Pons (tissue), 1 donor: ENCODE measurements around the gene MLLT3.
A peak's percentile ranks its signal among the peaks of the same experiment; 100 is the strongest.
"Not testable (repeated sequence)": the region's sequence is repeated elsewhere in the genome, so short reads cannot be mapped to it uniquely, and the experiment has no call there.

ENCODE experiments used
- DNase-seq: peaks from one replicate; pipeline ENCODE4 v3.0.0-alpha.2; 2016; ENCODE audit warnings: low spot score

The MLLT3 gene

GRCh38 chr9:20622330-20623020 lies at the start of gene MLLT3:
Gene MLLT3, minus strand, starts transcription at chr9:20622499.
- peak; percentile 93 for DNase-seq

GRCh38 chr9:20671635-20672034 lies 49.3 kb upstream of the MLLT3 start:
- DNase-seq, result no peak

DNA sequence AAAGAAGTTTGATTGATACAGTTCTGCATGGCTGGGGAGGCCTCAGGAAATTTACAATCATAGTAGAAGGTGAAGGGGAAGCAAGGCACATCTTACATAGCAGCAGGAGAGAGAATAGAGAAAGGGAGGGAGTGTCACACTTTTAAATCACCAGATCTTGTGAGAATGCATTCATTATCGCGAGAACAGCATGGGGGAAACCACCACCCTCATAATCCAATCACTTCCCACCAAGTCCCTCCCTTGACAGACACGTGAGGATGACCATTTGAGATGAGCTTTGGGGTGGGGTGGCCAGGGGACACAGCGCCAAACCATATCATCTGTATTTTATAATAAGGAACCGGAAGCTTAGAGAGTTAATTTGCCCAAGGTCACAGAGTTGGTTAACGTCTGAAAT lies 48.1 kb upstream of the MLLT3 start:
- DNase-seq, result no peak

- DNase-seq, result no peak
These were observed 42.2 kb upstream of the MLLT3 start for GRCh38 chr9:20664501-20664900.

DNA sequence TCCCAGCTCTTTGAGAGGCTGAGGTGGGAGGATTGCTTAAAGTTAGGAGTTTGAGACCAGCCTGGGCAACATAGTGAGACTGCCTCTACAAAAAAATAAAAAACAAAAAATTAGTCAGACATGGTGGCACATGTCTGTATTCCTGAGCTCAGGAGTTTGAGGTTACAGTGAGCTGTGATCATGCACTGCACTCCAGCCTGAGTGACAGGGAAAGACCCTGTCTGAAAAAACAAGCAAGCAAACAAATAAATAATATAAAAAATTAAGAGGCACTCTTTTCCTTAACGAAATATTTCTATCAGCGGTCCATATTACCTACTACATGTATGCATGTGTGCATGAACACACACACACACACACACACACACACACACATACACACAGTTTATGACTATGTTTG lies 40.8 kb upstream of the MLLT3 start:
- no peak for DNase-seq

GRCh38 chr9:20662156-20662555 lies 39.9 kb upstream of the MLLT3 start:
- DNase-seq, result no peak

- DNase-seq, result no peak
These were observed 37.2 kb upstream of the MLLT3 start for GRCh38 chr9:20659474-20659967.

GRCh38 chr9:20658677-20659473 lies 36.6 kb upstream of the MLLT3 start:
- DNase-seq, result no peak

GRCh38 chr9:20658246-20658667 lies 36.0 kb upstream of the MLLT3 start:
- not testable (repeated sequence) for DNase-seq

DNA sequence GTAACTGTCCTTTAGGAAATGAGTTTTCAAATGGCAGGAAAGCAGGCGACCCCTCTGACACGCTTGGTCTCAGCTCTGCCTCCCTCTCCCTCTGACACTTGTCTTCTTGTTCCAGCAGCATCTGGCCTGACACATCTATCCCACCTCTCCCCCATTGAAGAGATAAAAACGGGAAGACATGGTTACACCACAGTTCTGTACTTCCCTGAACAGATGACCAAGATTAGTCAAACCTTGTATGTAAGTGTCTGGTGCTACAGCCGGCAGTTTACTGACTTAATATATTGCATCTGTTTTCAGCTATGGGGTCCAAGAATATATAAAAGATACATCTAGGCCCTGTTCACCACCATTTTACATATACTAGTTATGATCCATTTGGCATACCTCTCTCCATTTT lies 29.6 kb upstream of the MLLT3 start:
- DNase-seq, result no peak

DNA sequence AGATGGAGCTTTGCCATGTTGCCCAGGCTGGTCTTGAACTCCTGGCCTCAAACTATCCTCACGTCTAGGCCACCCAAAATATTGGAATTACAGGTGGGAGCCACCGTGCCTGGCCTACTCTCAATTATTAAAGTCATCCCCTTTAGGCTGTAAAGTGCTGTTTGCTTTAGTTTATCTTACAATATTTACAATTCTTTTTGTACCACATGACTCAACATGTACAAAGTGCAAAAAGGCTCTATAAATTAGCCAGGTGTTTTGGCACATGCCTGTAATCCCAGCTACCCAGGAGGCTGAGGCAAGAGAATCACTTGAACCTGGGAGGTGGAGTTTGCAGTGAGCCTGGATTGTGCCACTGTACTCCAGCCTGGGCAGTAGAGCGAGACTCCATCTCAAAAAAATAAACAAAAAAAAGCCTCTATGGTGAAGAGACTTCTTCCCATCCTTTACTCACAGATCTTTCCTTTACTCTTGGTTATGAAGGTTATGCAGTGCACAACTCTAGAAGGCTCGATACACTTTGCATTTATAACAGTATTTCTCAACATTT lies 28.5 kb upstream of the MLLT3 start:
- no peak for DNase-seq

GRCh38 chr9:20650313-20650712 lies 28.0 kb upstream of the MLLT3 start:
- DNase-seq, result no peak

DNA sequence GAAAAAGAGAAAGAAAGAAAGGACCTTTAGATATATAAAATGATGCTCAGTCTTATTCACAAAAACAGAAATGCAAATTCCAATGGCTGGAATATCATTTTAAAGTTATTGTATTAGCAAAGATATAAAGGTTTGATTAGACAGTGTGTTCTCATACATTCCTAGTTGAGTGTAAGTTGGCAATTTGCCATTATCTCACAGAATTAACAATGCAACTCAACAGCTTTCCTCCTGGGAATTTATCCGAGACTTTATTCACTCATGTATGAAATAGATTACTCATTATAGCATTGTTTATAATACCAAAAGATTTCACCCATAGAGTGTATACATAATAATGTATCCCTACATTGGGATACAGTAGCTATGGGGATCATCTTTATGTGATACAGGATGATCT lies 27.1 kb upstream of the MLLT3 start:
- DNase-seq, result no peak

GRCh38 chr9:20646656-20647055 lies 24.4 kb upstream of the MLLT3 start:
- no peak for DNase-seq

DNA sequence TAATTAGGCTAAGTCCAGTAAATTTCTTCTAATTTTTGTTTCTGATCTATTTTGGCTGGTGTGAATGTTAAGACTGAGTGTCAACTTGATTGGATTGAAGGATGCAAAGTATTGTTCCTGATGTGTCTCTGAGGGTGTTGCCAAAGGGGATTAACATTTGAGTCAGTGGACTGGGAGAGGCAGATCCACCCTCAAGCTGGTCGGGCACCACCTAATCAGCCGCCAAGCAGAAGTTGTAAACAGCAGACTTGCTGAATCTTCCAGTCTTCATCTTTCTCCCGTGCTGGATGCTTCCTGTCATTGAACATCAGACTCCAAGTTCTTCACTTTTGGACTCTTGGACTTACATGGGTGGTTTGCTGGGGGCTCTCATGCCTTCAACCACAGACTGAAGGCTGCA lies 21.4 kb upstream of the MLLT3 start:
- no peak for DNase-seq

- DNase-seq, result no peak
These were observed 19.7 kb upstream of the MLLT3 start for GRCh38 chr9:20642045-20642444.

DNA sequence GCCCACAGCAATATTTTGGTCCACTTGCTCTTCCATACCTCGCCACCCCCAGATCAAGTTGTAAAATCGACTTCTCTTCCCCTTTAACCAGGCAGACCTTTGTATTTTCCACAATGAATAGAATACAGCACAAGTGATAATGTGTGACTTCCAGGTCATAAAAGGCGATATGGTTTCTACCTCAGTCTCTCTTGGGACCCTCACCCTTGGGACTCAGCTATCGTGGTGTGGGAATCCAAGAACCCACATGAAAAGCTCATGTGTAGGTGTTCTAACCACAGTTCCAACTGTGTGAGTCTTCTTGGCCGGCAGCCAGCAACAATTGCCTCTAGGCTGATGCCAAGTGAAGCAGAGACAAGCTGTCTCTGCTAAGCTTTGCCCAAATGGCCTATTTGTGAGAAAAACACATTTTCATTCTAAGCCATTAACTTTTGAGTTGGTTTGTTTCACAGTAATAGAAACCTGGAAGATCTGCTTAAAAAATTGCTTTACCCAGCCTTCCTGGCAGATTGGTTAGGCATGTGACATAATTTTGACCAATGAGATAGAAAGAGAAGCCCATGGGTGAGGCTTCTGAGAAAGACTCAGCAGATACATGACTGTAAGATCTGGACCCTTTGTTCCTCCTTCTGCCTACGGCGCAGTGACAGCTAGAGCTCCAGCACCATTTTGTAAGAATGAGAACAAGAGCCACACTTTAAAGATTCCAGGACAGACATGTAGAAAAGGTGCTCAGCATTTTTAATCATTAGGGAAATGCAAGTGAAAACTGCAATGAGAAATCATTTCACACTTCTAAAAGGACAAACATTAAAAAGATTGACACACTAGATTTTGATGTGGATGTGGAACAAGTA lies 18.3 kb upstream of the MLLT3 start:
- peak; percentile 40 for DNase-seq

- no peak for DNase-seq
These were observed 14.7 kb upstream of the MLLT3 start for GRCh38 chr9:20636888-20637440.

- no peak for DNase-seq
These were observed 12.6 kb upstream of the MLLT3 start for GRCh38 chr9:20634895-20635294.

GRCh38 chr9:20632705-20633104 lies 10.4 kb upstream of the MLLT3 start:
- DNase-seq, result no peak

GRCh38 chr9:20630241-20630943 lies 8.1 kb upstream of the MLLT3 start:
- DNase-seq, result no peak
